C4-2B (cell line): ENCODE data around the gene TBL1XR1.
A peak's percentile ranks its signal among the peaks of the same experiment; 100 is the strongest.

Experiments
- H3K27ac ChIP-seq: fragments of 450-650 bp; 2 replicates; pipeline ENCODE4 v1.5.1; 2017
- CTCF ChIP-seq: fragments of 450-650 bp; conservative IDR thresholded peaks from 2 replicates; pipeline ENCODE4 v1.5.1; 2017; ENCODE audit warnings: mild to moderate bottlenecking
- ZFX ChIP-seq: fragments of 450-650 bp; IDR thresholded peaks from 2 replicates; pipeline ENCODE4 v1.6.1; 2017

TBL1XR1 gene

GRCh38 chr3:177110895-177111294 lies 86.4 kb downstream of the TBL1XR1 start:
- peak overlapping the region; percentile 19 for H3K27ac ChIP-seq
- TF ChIP-seq CTCF (no peak), ZFX (no peak)

- H3K27ac ChIP-seq = no peak overlapping the region
- TF ChIP-seq ZFX = no peak
- no peak for TF ChIP-seq CTCF
Observed at GRCh38 chr3:177110386-177110785, 86.9 kb downstream of the TBL1XR1 start.

- H3K27ac ChIP-seq = no peak overlapping the region
- TF ChIP-seq CTCF (no peak), ZFX (no peak)
Observed at GRCh38 chr3:177109688-177110330, 87.5 kb downstream of the TBL1XR1 start.

- TF ChIP-seq CTCF (no peak), ZFX (no peak)
- no peak overlapping the region for H3K27ac ChIP-seq
Observed at GRCh38 chr3:177108648-177109047, 88.6 kb downstream of the TBL1XR1 start.

GRCh38 chr3:177107461-177108239 lies 89.6 kb downstream of the TBL1XR1 start:
- TF ChIP-seq ZFX = no peak
- no peak for TF ChIP-seq CTCF

GRCh38 chr3:177106594-177106993 lies 90.7 kb downstream of the TBL1XR1 start:
- no peak for TF ChIP-seq ZFX
- no peak for TF ChIP-seq CTCF
- peak overlapping the region; percentile 6; the same call in 1 of the 2 replicates for H3K27ac ChIP-seq

More at GRCh38 chr3:177107461-177108239, 89.6 kb downstream of the TBL1XR1 start:
- H3K27ac ChIP-seq = no peak overlapping the region

- H3K27ac ChIP-seq = peak overlapping the region; percentile 6; the same call in 1 of the 2 replicates
Observed at GRCh38 chr3:177106184-177106583, 91.1 kb downstream of the TBL1XR1 start.

More at GRCh38 chr3:177106184-177106583, 91.1 kb downstream of the TBL1XR1 start:
- TF ChIP-seq CTCF (no peak), ZFX (no peak)
